ENCODE measurements around the gene OR51B4.

- TF ChIP-seq CTCF (IDR thresholded peaks at IDR 0.05) (no peak), RFX5 (IDR thresholded peaks at IDR 0.05; ENCODE audit: low read length) (no peak), SIN3A (IDR thresholded peaks at IDR 0.05; ENCODE audit: borderline replicate concordance, low read depth, low read length) (no peak), JUND (IDR thresholded peaks at IDR 0.05) (no peak), TAF1 (IDR thresholded peaks at IDR 0.05; ENCODE audit: borderline replicate concordance, low read depth, low read length) (no peak), FOSL2 (IDR thresholded peaks at IDR 0.05; ENCODE audit: borderline replicate concordance, low read depth) (no peak), EZH2phosphoT487 (IDR thresholded peaks at IDR 0.05; ENCODE audit: borderline replicate concordance, low read depth) (no peak), TCF12 (IDR thresholded peaks at IDR 0.05) (no peak), GABPA (IDR thresholded peaks at IDR 0.05; ENCODE audit: low read depth) (no peak), RCOR1 (IDR thresholded peaks at IDR 0.05; ENCODE audit: low read length) (no peak), POLR2AphosphoS5 (IDR thresholded peaks at IDR 0.05; ENCODE audit: low read depth, low read length) (no peak)
- TF ChIP-seq, protein P1, sequence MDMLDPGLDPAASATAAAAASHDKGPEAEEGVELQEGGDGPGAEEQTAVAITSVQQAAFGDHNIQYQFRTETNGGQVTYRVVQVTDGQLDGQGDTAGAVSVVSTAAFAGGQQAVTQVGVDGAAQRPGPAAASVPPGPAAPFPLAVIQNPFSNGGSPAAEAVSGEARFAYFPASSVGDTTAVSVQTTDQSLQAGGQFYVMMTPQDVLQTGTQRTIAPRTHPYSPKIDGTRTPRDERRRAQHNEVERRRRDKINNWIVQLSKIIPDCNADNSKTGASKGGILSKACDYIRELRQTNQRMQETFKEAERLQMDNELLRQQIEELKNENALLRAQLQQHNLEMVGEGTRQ (IDR thresholded peaks at IDR 0.05; ENCODE audit: borderline replicate concordance, low read depth, low read length) = no peak
- TF ChIP-seq, protein P2, sequence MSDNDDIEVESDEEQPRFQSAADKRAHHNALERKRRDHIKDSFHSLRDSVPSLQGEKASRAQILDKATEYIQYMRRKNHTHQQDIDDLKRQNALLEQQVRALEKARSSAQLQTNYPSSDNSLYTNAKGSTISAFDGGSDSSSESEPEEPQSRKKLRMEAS (IDR thresholded peaks at IDR 0.05; ENCODE audit: low read depth) = no peak
Observed at GRCh38 chr11:5348551-5349194, 46.9 kb upstream of the OR51B4 start.
